Thyroid gland (tissue), 4 donors: ENCODE data around the gene ALKBH5.

ENCODE experiments used
- POLR2A ChIP-seq, 2 donors: fragments of 450-650 bp; IDR thresholded peaks; one replicate each; pipeline ENCODE4 v1.6.1; 2017; ENCODE audit warnings: antibody characterized with exemption in 2 of 2, mild to moderate bottlenecking in 2 of 2, moderate library complexity in 1 of 2
- TF ChIP-seq, protein P1 (sequence below), 6 experiments: fragments of 200-600 bp in 3 of 6; fragments of 450-650 bp in 3 of 6; sonication (generic) in 3 of 6; IDR thresholded peaks; one replicate each; pipeline ENCODE4 v1.5.1; 2016 to 2019; ENCODE audit warnings: antibody characterized with exemption in 6 of 6, mild to moderate bottlenecking in 2 of 6, inconsistent platforms in 1 of 6, moderate library complexity in 1 of 6

DNA sequence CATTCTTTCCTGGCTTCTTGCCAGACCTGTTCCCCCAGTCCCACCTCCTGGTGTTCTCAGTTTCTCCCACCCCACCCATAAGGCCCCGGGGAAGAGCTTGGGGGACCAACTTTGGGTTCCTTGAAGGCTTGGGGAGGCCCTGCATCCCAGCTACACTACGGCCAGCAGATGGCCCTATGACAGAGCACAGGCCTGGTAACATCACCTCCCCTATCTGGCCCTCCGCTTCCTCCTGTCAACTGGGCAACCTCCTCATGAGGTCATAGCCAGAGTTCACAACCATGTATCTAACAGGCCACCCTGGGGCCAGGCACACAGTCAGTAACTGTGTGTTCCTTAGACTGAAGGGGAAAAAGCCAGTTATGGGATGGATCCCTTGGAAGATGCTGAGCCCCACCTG, 43.7 kb upstream of the ALKBH5 start:
- TF ChIP-seq, protein P1, sequence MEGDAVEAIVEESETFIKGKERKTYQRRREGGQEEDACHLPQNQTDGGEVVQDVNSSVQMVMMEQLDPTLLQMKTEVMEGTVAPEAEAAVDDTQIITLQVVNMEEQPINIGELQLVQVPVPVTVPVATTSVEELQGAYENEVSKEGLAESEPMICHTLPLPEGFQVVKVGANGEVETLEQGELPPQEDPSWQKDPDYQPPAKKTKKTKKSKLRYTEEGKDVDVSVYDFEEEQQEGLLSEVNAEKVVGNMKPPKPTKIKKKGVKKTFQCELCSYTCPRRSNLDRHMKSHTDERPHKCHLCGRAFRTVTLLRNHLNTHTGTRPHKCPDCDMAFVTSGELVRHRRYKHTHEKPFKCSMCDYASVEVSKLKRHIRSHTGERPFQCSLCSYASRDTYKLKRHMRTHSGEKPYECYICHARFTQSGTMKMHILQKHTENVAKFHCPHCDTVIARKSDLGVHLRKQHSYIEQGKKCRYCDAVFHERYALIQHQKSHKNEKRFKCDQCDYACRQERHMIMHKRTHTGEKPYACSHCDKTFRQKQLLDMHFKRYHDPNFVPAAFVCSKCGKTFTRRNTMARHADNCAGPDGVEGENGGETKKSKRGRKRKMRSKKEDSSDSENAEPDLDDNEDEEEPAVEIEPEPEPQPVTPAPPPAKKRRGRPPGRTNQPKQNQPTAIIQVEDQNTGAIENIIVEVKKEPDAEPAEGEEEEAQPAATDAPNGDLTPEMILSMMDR (IDR thresholded peaks at IDR 0.05), result no peak
- no peak for TF ChIP-seq POLR2A (IDR thresholded peaks at IDR 0.05)
